K562 (cell line): Measurements from ENCODE around the gene USP7. TPM values are rescaled to one million over a fixed set of nuclear protein-coding genes. Genes with fewer than 3 reads are reported as not detected.
A peak's percentile ranks its signal among the peaks of the same experiment; 100 is the strongest.

Source experiments
- DNMT1 ChIP-seq: fragments of 450-650 bp; IDR thresholded peaks from 2 replicates; pipeline ENCODE4 v1.6.1; 2016; ENCODE audit warnings: antibody characterized with exemption, mild to moderate bottlenecking
- E2F3 ChIP-seq: fragments of 250-450 bp; sonication (Bioruptor Pico); IDR thresholded peaks from 2 replicates; pipeline ENCODE4 v1.4.0; 2020; ENCODE audit warnings: mild to moderate bottlenecking
- GABPB1 ChIP-seq: sonication (generic); formaldehyde crosslinking; IDR thresholded peaks from 2 replicates; pipeline ENCODE4 v1.8.0; 2022; ENCODE audit warnings: mild to moderate bottlenecking, missing genetic modification reagents
- HDAC6 ChIP-seq: IDR thresholded peaks from 2 replicates; pipeline ENCODE4 v1.6.1; 2012; ENCODE audit warnings: low read depth, mild to moderate bottlenecking, control low read depth, inconsistent platforms, low read length, moderate library complexity
- HMGN3 ChIP-seq: IDR thresholded peaks from 2 replicates; pipeline ENCODE4 v1.6.1; 2011; ENCODE audit warnings: borderline replicate concordance, low read depth, mild to moderate bottlenecking, mixed read lengths, low read length; ENCODE audit not compliant: insufficient read length; ENCODE audit errors: extremely low read depth
- NCOA2 ChIP-seq, 2 experiments: fragments of 450-650 bp; IDR thresholded peaks; 2 replicates each; pipeline ENCODE4 v1.6.1; 2018; ENCODE audit warnings: mild to moderate bottlenecking in 2 of 2, moderate library complexity in 1 of 2; ENCODE audit not compliant: partially characterized antibody in 2 of 2
- NUFIP1 ChIP-seq: fragments of 450-650 bp; IDR thresholded peaks from 2 replicates; pipeline ENCODE4 v1.6.1; 2018; ENCODE audit not compliant: partially characterized antibody
- RCOR1 ChIP-seq, 2 experiments: IDR thresholded peaks; 2 replicates each; pipeline ENCODE4 v1.6.1; 2012; ENCODE audit warnings: low read depth in 2 of 2, low read length in 2 of 2, borderline replicate concordance in 1 of 2, improper control_type of control experiment in 1 of 2
- SMARCA5 ChIP-seq: fragments of 450-650 bp; IDR thresholded peaks from 2 replicates; pipeline ENCODE4 v1.6.1; 2016
- YY1 ChIP-seq, 3 experiments: IDR thresholded peaks; 2 replicates each; pipeline ENCODE4 v1.6.1; 2011; ENCODE audit warnings: low read length in 2 of 3, mild to moderate bottlenecking in 2 of 3, moderate library complexity in 2 of 3, borderline replicate concordance in 1 of 3, control low read depth in 1 of 3, low read depth in 1 of 3; ENCODE audit not compliant: insufficient read depth in 3 of 3, insufficient replicate concordance in 2 of 3, control insufficient read depth in 1 of 3, insufficient read length in 1 of 3; ENCODE audit errors: extremely low read depth in 1 of 3
- ZBTB1 ChIP-seq: sonication (generic); formaldehyde crosslinking; IDR thresholded peaks from 2 replicates; pipeline ENCODE4 v1.8.1; 2023; ENCODE audit warnings: missing genetic modification reagents, low read depth, mild to moderate bottlenecking, borderline replicate concordance
- polyA plus RNA-seq, 8 experiments: library from polyadenylated mRNA; depleted of rRNA in 4 of 8; stranded (reverse) in 5 of 8; unstranded in 3 of 8; fragments of >200 nt; fragmentation: Nextera tagmentation in 2 of 8; fragmentation: Illumina TruSeq in 1 of 8; extraction: Ambion mirVana in 2 of 8; extraction: Trizol in 1 of 8; gene quantifications; 2 replicates each; pipeline versions ENCODE4 v1.2.1 to v1.2.3, GENCODE V29; 2011 to 2014; ENCODE audit warnings: inconsistent platforms in 1 of 8, missing spikeins in 1 of 8
- total RNA-seq, 7 experiments: library from RNA; depleted of rRNA in 6 of 7; stranded (reverse); fragments of >200 nt in 6 of 7; fragmentation: Illumina TruSeq in 2 of 7; extraction: Trizol in 2 of 7; gene quantifications; 2 replicates each; pipeline versions ENCODE4 v1.2.1 to v1.2.3, GENCODE V29; 2011 to 2021; ENCODE audit warnings: low replicate concordance in 1 of 7
- TF ChIP-seq, protein P1 (sequence below): sonication (generic); formaldehyde crosslinking; IDR thresholded peaks from 2 replicates; pipeline ENCODE4 v1.8.0; 2023; ENCODE audit warnings: mild to moderate bottlenecking, missing genetic modification reagents
- TF ChIP-seq, protein P2 (sequence below): fragments of 250-450 bp; sonication (Bioruptor Pico); IDR thresholded peaks from 2 replicates; pipeline ENCODE4 v1.4.0; 2020; ENCODE audit warnings: mild to moderate bottlenecking
- TF ChIP-seq, protein P3 (sequence below): fragments of 150-350 bp; IDR thresholded peaks from 2 replicates; pipeline ENCODE4 v1.6.1; 2014; ENCODE audit warnings: low read depth, mild to moderate bottlenecking, low read length, borderline replicate concordance
- TF ChIP-seq, protein P4 (sequence below): fragments of 450-650 bp; IDR thresholded peaks from one replicate; pipeline ENCODE4 v1.6.1; 2018; ENCODE audit warnings: mild to moderate bottlenecking, moderate library complexity; ENCODE audit not compliant: partially characterized antibody

Gene USP7
- total and polyA plus RNA-seq, 9 of the 15 experiments (the other 6 are each of a cell fraction or from before 2014, with no cell fraction given), result 17.1 to 145 (median 57.9) TPM

DNA sequence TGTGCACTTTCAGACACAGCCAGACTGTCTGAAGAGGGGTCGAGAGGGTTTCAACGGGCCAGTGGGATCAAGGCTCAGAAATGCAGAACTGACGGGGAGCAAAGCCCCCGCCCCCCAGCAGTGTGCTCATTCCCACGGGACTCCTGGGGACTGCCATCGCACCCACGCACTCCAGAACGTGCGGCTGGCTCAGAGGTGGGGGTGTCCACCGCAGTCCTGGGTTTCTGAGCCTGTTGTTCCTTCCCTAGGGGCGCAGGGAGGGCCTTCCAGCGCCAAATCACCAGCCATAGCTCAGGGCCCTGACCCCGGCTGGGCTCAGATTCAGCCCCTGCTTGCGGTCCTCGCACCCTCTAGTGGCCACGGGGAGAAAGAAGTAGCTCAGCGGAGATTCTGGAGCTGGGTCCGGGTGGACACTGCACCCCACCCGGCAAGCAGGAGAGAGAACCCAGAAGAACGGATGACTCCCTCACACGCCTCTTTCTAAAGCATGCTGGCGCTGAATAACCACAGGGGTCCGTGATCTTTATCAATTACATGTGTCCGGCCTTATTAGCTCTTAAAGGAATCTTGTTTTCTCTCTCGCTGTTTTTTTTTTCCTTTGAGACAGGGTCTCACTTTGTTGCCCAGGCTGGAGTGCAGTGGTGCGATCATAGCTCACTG lies 45.0 kb upstream of the USP7 start (continued):
- TF ChIP-seq, protein P1, sequence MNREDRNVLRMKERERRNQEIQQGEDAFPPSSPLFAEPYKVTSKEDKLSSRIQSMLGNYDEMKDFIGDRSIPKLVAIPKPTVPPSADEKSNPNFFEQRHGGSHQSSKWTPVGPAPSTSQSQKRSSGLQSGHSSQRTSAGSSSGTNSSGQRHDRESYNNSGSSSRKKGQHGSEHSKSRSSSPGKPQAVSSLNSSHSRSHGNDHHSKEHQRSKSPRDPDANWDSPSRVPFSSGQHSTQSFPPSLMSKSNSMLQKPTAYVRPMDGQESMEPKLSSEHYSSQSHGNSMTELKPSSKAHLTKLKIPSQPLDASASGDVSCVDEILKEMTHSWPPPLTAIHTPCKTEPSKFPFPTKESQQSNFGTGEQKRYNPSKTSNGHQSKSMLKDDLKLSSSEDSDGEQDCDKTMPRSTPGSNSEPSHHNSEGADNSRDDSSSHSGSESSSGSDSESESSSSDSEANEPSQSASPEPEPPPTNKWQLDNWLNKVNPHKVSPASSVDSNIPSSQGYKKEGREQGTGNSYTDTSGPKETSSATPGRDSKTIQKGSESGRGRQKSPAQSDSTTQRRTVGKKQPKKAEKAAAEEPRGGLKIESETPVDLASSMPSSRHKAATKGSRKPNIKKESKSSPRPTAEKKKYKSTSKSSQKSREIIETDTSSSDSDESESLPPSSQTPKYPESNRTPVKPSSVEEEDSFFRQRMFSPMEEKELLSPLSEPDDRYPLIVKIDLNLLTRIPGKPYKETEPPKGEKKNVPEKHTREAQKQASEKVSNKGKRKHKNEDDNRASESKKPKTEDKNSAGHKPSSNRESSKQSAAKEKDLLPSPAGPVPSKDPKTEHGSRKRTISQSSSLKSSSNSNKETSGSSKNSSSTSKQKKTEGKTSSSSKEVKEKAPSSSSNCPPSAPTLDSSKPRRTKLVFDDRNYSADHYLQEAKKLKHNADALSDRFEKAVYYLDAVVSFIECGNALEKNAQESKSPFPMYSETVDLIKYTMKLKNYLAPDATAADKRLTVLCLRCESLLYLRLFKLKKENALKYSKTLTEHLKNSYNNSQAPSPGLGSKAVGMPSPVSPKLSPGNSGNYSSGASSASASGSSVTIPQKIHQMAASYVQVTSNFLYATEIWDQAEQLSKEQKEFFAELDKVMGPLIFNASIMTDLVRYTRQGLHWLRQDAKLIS (CRISPR knock-in tag), result no peak
- no peak for TF ChIP-seq NCOA2 (IDR thresholded peaks at IDR 0.05; ENCODE audit: partially characterized antibody in 2 of 2)
- no peak for TF ChIP-seq ZBTB1 (CRISPR knock-in tag)
- peak in 1 of 2 experiments; percentile 62; a peak in 1 of 4 replicates for TF ChIP-seq RCOR1 (IDR thresholded peaks at IDR 0.05; ENCODE audit: borderline replicate concordance in 1 of 2, low read depth in 2 of 2, low read length in 2 of 2)
- TF ChIP-seq, protein P2, sequence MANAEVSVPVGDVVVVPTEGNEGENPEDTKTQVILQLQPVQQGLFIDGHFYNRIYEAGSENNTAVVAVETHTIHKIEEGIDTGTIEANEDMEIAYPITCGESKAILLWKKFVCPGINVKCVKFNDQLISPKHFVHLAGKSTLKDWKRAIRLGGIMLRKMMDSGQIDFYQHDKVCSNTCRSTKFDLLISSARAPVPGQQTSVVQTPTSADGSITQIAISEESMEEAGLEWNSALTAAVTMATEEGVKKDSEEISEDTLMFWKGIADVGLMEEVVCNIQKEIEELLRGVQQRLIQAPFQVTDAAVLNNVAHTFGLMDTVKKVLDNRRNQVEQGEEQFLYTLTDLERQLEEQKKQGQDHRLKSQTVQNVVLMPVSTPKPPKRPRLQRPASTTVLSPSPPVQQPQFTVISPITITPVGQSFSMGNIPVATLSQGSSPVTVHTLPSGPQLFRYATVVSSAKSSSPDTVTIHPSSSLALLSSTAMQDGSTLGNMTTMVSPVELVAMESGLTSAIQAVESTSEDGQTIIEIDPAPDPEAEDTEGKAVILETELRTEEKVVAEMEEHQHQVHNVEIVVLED, result no peak
- TF ChIP-seq, protein P3, sequence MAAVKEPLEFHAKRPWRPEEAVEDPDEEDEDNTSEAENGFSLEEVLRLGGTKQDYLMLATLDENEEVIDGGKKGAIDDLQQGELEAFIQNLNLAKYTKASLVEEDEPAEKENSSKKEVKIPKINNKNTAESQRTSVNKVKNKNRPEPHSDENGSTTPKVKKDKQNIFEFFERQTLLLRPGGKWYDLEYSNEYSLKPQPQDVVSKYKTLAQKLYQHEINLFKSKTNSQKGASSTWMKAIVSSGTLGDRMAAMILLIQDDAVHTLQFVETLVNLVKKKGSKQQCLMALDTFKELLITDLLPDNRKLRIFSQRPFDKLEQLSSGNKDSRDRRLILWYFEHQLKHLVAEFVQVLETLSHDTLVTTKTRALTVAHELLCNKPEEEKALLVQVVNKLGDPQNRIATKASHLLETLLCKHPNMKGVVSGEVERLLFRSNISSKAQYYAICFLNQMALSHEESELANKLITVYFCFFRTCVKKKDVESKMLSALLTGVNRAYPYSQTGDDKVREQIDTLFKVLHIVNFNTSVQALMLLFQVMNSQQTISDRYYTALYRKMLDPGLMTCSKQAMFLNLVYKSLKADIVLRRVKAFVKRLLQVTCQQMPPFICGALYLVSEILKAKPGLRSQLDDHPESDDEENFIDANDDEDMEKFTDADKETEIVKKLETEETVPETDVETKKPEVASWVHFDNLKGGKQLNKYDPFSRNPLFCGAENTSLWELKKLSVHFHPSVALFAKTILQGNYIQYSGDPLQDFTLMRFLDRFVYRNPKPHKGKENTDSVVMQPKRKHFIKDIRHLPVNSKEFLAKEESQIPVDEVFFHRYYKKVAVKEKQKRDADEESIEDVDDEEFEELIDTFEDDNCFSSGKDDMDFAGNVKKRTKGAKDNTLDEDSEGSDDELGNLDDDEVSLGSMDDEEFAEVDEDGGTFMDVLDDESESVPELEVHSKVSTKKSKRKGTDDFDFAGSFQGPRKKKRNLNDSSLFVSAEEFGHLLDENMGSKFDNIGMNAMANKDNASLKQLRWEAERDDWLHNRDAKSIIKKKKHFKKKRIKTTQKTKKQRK, result no peak
- TF ChIP-seq SMARCA5, result no peak
- no peak for TF ChIP-seq DNMT1
- 0 out of 2 replicates have a peak, but pooled peaks have one; percentile 44 for TF ChIP-seq GABPB1 (CRISPR knock-in tag)
- no peak for TF ChIP-seq HDAC6
- TF ChIP-seq, protein P4, sequence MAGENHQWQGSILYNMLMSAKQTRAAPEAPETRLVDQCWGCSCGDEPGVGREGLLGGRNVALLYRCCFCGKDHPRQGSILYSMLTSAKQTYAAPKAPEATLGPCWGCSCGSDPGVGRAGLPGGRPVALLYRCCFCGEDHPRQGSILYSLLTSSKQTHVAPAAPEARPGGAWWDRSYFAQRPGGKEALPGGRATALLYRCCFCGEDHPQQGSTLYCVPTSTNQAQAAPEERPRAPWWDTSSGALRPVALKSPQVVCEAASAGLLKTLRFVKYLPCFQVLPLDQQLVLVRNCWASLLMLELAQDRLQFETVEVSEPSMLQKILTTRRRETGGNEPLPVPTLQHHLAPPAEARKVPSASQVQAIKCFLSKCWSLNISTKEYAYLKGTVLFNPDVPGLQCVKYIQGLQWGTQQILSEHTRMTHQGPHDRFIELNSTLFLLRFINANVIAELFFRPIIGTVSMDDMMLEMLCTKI, result no peak
- peak in 2 of 3 experiments; percentile 9 to 53 for TF ChIP-seq YY1 (IDR thresholded peaks at IDR 0.05; ENCODE audit: borderline replicate concordance in 1 of 3, control insufficient read depth in 1 of 3, extremely low read depth in 1 of 3, insufficient read depth in 3 of 3, insufficient read length in 1 of 3, insufficient replicate concordance in 2 of 3, low read depth in 1 of 3, low read length in 2 of 3)
- no peak for TF ChIP-seq E2F3
- no peak for TF ChIP-seq HMGN3
- TF ChIP-seq NUFIP1, result no peak
